AG04450 (cell line): ENCODE data around the gene CHRNB4. TPM values are rescaled to one million over a fixed set of nuclear protein-coding genes. Genes with fewer than 3 reads are reported as not detected.

Experiments
- CTCF ChIA-PET: fragments of 300-600, 350-600 bp; formaldehyde crosslinking; extraction: SDS; loops from one replicate; lab custom pipeline; 2022; ENCODE audit warnings: antibody characterized with exemption, inconsistent platforms; lab: Charles Lee
- POLR2A ChIA-PET: fragments of 350-600 bp; formaldehyde crosslinking; extraction: SDS; loops from one replicate; lab custom pipeline; 2021; ENCODE audit warnings: antibody characterized with exemption, inconsistent platforms; lab: Yijun Ruan, JAX
- DNase-seq: peaks from one replicate; pipeline ENCODE4 v3.0.0-alpha.2; 2011; ENCODE audit warnings: low read depth, low spot score
- H3K27ac ChIP-seq: one replicate; pipeline ENCODE4 v1.5.1; 2012; ENCODE audit warnings: low read depth, low read length, control low read depth
- H3K27me3 ChIP-seq: one replicate; pipeline ENCODE4 v1.6.0; 2012; ENCODE audit warnings: low read length; ENCODE audit not compliant: control insufficient read depth, insufficient read depth
- H3K4me3 ChIP-seq: 2 replicates; pipeline ENCODE4 v1.5.1; 2011; ENCODE audit warnings: mild to moderate bottlenecking, low read depth, low read length, control low read depth
- H3K9me3 ChIP-seq: 2 replicates; pipeline ENCODE4 v1.5.1; 2012; ENCODE audit warnings: low read length; ENCODE audit not compliant: control insufficient read depth, insufficient read depth
- polyA plus RNA-seq: library from polyadenylated mRNA; depleted of rRNA; stranded (reverse); fragments of >200 nt; gene quantifications from 2 replicates; pipeline ENCODE4 v1.2.3, GENCODE V29; 2011
- TF ChIP-seq, protein P1 (sequence below): IDR thresholded peaks from 2 replicates; pipeline ENCODE4 v1.5.1; 2011; ENCODE audit warnings: low read depth, low read length, control low read depth, inconsistent platforms

The CHRNB4 gene
- polyA plus RNA-seq, 1 experiment: not detected

DNA sequence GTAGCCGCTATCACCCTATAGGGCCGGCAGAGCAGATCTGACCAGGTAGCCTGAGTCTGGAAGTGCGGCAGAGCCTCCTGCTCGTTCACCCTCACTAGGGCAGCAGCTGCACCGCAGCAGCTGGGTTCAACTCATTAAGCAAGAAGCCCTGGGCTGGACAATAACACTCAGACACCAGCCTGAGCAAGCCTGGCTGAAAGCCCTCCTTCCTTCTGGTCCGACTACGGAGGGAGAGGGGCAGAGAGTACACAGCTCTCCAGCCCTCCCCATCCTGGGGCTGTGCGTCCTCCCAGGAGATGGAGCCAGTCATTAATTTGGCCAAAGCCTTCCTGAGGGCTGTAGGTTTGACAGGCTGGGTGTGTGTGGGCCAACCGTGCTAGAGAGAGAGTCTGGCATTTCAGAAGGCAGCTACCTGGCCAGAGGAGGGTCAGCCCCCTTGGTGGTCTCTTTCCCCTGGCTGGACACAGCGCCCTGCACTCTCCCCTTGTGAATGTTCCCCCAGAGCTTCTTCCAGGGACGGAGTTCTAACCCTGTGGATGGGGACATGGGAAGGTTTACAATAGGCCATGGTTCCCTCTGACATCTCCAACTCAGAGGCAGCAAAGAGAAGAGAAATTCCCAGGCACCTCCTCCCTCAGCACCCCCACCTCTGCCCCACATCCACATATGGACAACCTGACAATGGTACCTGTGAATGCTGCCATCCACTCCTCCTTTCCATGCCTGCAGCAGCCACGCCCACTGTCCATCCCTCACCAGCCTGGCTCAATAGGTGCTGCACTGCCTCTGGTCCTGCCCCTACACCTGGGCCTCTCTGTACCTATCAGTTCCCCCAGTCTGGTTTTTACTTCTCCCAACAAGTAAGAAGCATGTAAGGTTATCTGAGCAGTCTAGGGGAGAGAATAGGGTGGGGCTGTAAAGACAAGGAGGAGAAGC, 6.5 kb downstream of the CHRNB4 start:
- Histone ChIP-seq H3K27me3 (peaks cover 6% of the 10 kb centered on the region), H3K9me3 (peaks cover 6% of the 10 kb centered on the region; the same call in 1 of the 2 replicates), H3K27ac (no peak overlapping the region), H3K4me3 (no peak overlapping the region)
- TF ChIP-seq, protein P1, sequence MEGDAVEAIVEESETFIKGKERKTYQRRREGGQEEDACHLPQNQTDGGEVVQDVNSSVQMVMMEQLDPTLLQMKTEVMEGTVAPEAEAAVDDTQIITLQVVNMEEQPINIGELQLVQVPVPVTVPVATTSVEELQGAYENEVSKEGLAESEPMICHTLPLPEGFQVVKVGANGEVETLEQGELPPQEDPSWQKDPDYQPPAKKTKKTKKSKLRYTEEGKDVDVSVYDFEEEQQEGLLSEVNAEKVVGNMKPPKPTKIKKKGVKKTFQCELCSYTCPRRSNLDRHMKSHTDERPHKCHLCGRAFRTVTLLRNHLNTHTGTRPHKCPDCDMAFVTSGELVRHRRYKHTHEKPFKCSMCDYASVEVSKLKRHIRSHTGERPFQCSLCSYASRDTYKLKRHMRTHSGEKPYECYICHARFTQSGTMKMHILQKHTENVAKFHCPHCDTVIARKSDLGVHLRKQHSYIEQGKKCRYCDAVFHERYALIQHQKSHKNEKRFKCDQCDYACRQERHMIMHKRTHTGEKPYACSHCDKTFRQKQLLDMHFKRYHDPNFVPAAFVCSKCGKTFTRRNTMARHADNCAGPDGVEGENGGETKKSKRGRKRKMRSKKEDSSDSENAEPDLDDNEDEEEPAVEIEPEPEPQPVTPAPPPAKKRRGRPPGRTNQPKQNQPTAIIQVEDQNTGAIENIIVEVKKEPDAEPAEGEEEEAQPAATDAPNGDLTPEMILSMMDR: no peak
- DNase-seq: no peak
- ChIA-PET CTCF (no interaction called here), POLR2A (no interaction called here)

DNA sequence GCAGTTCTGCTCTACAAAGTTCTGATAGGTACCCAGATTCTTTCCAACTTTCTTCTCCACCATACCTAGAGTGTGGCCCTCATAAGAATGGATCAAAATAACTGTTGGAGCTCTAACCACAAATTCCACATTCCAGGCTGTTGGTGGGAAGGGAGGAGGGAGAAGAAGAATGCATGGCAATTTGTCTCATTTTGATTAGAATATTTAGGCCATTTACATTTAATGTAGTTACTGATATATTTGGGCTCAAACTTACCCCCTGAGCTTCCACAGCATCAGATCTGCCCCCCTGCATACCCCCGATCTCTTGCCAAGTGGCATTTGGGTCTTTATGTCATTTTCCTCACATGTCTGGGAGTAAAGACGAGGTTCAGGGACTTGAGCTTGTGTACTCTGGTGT, 7.7 kb downstream of the CHRNB4 start:
- TF ChIP-seq, protein P1: no peak
- POLR2A ChIA-PET: no interaction called here
- CTCF ChIA-PET: no interaction called here

DNA sequence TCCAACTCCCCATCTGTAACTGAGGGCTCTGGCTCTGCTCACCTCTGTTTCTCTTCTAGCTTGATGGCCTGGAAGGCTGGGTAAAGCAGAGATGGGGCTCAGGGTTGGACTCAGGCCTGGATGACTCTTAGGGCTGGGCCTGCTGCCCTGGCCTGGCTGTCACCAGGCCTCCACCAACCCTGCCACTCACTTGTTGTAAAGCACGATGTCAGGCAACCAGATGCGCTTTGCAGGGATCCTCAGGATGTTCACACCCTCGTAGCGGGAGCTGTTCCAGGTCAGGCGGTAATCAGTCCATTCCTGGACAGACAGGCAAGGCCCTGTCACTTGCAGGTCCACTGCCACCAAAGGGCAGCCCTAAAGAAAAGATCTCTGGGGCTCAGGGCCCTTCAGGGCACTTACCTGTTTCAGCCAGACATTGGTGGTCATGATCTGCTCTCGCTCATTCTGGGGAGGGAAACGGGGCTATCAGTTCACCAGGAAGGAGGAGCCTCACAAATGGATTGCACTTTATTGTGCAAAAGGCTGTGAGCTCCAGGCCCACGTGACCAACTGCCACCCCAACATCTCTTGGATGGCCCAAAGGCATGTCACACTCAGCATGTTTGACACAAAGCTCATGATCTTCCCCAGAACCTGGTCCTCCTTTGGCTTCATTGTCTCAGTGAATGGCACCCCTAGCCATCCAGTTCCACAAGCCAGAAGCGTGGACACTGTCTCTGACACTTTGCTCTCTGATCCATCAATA, 9.9 kb downstream of the CHRNB4 start:
- Histone ChIP-seq H3K4me3 (no peak overlapping the region), H3K27ac (no peak overlapping the region), H3K27me3 (peaks cover 13% of the 10 kb centered on the region), H3K9me3 (peaks cover 6% of the 10 kb centered on the region; the same call in 1 of the 2 replicates)
- ChIA-PET POLR2A (no interaction called here), CTCF (interaction anchor here (0.5 to 0.9 kb wide), 2 partner anchors 10 to 15 kb away, joined by 3 to 5 read pairs; partner anchors contain the start of gene CHRNB4)
- no peak for DNase-seq
- TF ChIP-seq, protein P1: no peak

More for the DNA sequence above, 7.7 kb downstream of the CHRNB4 start:
- Histone ChIP-seq H3K4me3 (no peak overlapping the region), H3K27ac (no peak overlapping the region), H3K27me3 (peaks cover 6% of the 10 kb centered on the region), H3K9me3 (peaks cover 6% of the 10 kb centered on the region; the same call in 1 of the 2 replicates)
- DNase-seq: no peak

DNA sequence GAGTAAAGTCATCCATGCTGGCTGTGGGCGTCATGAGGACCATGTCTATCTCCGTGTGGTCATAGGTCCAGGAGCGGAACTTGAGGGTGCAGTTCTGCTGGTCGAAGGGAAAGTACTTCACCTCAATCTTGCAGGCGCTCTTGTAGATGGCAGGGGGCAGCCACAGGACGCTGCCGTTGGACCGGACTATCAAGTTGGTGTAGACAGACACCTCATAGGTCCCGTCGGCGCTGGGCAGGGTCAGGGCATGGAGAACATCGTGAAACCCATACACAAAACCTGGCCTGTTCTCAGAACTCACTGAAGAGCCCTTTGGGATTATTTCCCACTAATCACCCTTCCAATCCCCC, 11.3 kb downstream of the CHRNB4 start:
- H3K27me3 ChIP-seq: peaks cover 22% of the 10 kb centered on the region
- POLR2A ChIA-PET: no interaction called here
- DNase-seq: no peak
- no peak overlapping the region for H3K27ac ChIP-seq
- CTCF ChIA-PET: no interaction called here
- peaks cover 6% of the 10 kb centered on the region; the same call in 1 of the 2 replicates for H3K9me3 ChIP-seq
- H3K4me3 ChIP-seq: no peak overlapping the region
- TF ChIP-seq, protein P1: no peak
